ENCODE data around the gene HELZ.
A peak's percentile ranks its signal among the peaks of the same experiment; 100 is the strongest.
"Not testable (repeated sequence)": the region's sequence is repeated elsewhere in the genome, so short reads cannot be mapped to it uniquely, and the experiment has no call there.

The HELZ gene

DNA sequence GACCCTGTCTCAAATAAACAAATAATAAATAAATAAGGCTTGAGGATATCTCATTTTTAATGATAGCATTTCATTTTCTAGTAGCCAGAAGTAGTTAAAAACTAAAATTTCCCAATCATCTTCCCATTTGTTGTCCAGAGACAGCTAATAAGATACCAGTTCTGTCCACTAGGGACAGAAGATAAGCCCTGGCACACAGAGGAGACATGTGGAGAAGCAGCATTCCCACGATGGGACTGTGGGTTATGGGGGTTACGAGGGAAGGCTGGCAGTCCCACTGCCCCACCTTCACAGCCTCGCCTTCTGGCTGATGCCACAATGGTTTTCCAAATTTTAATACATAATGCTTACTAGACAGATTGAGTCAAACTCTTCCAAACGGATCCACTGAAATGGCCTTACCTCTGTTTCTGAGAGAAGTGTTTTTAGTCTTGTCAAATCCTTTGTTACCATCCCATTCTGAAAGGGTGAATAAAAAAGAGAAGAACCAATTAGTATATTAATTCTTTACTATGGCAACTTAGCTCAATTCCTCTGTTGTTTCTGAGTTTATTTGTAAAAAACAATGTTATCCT is 44.2 kb downstream of the HELZ start:
- H3K27me3 Mint-ChIP-seq (ENCODE audit: low read depth, poor library complexity) = no peaks in the 10 kb centered on the region
- H3K4me1 Mint-ChIP-seq = no peaks in the 10 kb centered on the region
- no peak overlapping the region for H3K4me3 Mint-ChIP-seq
- no peaks in the 10 kb centered on the region for H3K9me3 Mint-ChIP-seq
- H3K27ac Mint-ChIP-seq = no peak overlapping the region
- DNase-seq = no peak
- TF ChIP-seq CTCF (IDR thresholded peaks at IDR 0.05) = peak; percentile 36
- H3K36me3 Mint-ChIP-seq (ENCODE audit: low read depth) = peaks cover 50% of the 10 kb centered on the region

DNA sequence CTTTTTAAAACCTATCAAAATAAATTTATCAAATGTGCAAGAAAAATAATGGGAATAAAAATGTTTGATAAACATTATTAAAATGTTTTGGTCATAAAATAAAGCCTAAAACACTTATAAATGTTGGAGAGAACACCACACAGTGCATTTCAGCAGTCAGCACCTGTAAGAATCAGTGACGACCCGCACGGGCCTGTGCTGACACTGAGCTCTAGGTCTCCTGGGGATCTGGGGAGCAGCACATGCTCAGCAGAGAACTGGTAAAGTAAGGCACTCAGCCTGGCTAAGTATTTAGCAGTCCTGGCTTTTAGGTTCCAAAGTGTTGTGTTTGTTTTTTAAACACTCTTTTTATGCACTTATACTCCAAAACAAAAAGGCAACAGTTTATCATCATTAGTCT is 46.9 kb downstream of the HELZ start:
- H3K4me1 Mint-ChIP-seq = no peaks in the 10 kb centered on the region
- H3K27me3 Mint-ChIP-seq (ENCODE audit: low read depth, poor library complexity) = no peaks in the 10 kb centered on the region
- no peak overlapping the region for H3K4me3 Mint-ChIP-seq
- H3K36me3 Mint-ChIP-seq (ENCODE audit: low read depth) = peaks cover 52% of the 10 kb centered on the region
- no peak for DNase-seq
- TF ChIP-seq CTCF (IDR thresholded peaks at IDR 0.05) = no peak
- no peak overlapping the region for H3K27ac Mint-ChIP-seq
- no peaks in the 10 kb centered on the region for H3K9me3 Mint-ChIP-seq

- not testable (repeated sequence) for H3K9me3 Mint-ChIP-seq; H3K4me3 Mint-ChIP-seq; H3K4me1 Mint-ChIP-seq; H3K27me3 Mint-ChIP-seq (ENCODE audit: low read depth, poor library complexity); H3K27ac Mint-ChIP-seq; DNase-seq
- H3K36me3 Mint-ChIP-seq (ENCODE audit: low read depth) = peaks cover 47% of the 10 kb centered on the region
These were observed 48.0 kb downstream of the HELZ start for GRCh38 chr17:67197023-67197422.

DNA sequence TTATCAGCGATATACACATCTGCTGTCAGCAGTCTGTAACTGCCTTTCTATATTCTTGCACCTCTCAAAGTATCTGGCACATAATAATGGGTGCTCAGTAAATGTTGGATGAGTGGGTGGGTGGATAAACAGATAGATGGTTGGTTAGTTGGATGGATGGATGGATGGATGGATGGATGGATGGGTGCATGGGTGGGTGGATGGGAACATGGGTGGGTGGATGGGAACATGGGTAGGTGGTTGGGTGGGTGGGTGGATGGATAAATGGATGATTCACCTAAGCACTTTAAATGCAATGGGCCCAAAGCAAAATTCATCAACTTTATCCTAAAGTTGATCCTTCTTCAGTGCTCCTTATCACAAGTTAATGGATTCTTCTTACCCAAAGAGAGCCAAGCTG is 48.6 kb downstream of the HELZ start:
- Mint-ChIP-seq H3K27me3 (ENCODE audit: low read depth, poor library complexity) (no peaks in the 10 kb centered on the region), H3K4me1 (no peaks in the 10 kb centered on the region), H3K27ac (no peak overlapping the region), H3K9me3 (no peaks in the 10 kb centered on the region), H3K36me3 (ENCODE audit: low read depth) (peaks cover 41% of the 10 kb centered on the region), H3K4me3 (no peak overlapping the region)
- no peak for DNase-seq
- no peak for TF ChIP-seq CTCF (IDR thresholded peaks at IDR 0.05)

DNA sequence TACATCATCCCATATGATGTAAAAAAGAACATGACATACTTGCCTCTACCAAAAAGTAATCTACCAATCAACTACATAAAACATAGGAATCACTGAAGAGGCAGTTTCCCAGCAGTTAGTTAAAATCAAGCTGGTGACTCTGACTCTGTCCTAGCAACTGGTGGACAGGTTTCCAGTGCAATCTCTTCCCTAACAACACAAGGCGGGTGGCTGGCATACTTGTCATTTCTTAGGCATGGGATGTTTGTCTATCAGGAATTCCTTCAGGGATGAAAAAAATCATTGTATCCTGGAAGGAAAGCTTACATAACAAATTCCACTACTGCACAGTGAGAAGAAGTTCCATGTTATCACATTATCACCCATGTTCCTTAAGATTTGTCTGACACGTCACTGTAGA is 50.9 kb downstream of the HELZ start:
- peaks cover 33% of the 10 kb centered on the region for H3K36me3 Mint-ChIP-seq (ENCODE audit: low read depth)
- H3K27me3 Mint-ChIP-seq (ENCODE audit: low read depth, poor library complexity) = no peaks in the 10 kb centered on the region
- H3K27ac Mint-ChIP-seq = no peak overlapping the region
- H3K4me1 Mint-ChIP-seq = no peaks in the 10 kb centered on the region
- no peak overlapping the region for H3K4me3 Mint-ChIP-seq
- H3K9me3 Mint-ChIP-seq = no peaks in the 10 kb centered on the region
- no peak for TF ChIP-seq CTCF (IDR thresholded peaks at IDR 0.05)
- DNase-seq = no peak

- no peak for DNase-seq
- Mint-ChIP-seq H3K4me3 (no peak overlapping the region), H3K4me1 (no peaks in the 10 kb centered on the region), H3K36me3 (ENCODE audit: low read depth) (peaks cover 44% of the 10 kb centered on the region), H3K27me3 (ENCODE audit: low read depth, poor library complexity) (no peaks in the 10 kb centered on the region), H3K27ac (no peak overlapping the region), H3K9me3 (no peaks in the 10 kb centered on the region)
- no peak for TF ChIP-seq CTCF (IDR thresholded peaks at IDR 0.05)
These were observed 57.1 kb downstream of the HELZ start for GRCh38 chr17:67187927-67188326.
